ENCODE results near the gene TNFSF11. TPM values are rescaled to one million over a fixed set of nuclear protein-coding genes. Genes with fewer than 3 reads are reported as not detected.

TNFSF11 gene
- total RNA-seq, 1 donor from 2014 or later = not detected

DNA sequence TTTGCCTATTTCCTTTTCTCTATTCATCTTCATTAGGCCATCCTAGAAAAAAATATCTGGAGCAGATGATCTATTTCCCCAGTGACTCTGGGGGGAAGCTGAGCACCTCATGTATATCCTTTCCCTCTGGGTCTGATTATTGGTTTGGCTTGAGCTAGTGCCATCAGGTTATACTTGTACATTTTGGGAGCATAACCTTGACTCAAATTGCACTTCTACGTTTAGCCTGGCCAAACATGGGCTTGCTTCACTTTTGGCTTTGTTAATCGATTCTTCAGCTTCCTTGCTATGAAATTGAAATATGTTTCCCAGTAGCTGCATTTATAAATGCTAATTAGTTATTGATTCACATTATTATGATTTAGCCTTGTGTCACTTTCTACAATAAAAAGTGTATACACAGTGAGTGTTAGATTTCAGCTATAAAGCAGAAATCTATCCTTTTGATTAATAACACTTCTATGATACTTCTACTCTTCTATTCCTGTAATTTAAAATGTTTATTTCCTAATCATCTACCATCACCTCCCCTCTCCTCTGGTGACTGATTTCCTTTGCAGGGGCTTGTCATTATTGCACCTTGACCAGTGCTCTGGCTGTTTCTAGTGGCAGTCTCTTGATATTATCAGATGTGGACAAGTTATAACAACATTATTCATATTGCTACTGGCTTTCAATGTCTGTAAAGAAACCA is 37.3 kb downstream of the TNFSF11 start:
- no peak for DNase-seq (ENCODE audit: low spot score)

DNA sequence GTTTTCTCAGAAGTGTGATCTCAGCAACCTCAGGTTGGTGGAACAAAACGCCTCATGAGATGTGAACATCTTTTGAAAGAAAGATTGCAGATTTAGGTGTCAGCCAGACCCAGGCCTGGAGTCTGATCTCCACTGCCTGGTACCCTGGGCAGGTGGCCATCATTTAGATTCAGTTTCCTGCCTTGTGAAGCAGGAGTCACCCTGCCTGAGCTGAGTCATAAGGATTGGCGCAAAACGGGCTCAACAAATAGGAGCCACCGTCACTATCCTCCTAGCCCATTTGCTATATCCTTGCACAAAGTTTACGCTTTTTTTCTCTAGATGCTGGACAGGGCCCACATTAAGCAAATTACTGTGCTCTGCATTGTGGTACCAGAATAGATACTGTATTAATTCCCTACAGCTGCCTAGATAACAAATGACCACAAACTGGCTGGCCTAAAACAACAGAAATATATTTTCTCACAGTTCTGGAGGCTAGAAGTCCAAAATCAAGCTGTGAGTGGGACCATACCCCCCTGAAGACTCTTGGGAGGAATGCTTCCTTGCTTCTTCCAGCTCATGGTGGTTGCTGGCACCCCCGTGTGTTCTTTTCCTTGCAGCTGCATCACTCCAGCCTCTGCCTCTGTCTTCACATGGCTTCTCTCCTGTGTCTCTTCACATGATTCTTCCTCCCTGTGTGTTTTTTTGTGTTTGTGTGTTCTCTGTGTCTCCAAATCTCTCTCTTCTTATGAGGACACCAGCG is 38.2 kb downstream of the TNFSF11 start:
- DNase-seq (ENCODE audit: low spot score) = no peak

DNA sequence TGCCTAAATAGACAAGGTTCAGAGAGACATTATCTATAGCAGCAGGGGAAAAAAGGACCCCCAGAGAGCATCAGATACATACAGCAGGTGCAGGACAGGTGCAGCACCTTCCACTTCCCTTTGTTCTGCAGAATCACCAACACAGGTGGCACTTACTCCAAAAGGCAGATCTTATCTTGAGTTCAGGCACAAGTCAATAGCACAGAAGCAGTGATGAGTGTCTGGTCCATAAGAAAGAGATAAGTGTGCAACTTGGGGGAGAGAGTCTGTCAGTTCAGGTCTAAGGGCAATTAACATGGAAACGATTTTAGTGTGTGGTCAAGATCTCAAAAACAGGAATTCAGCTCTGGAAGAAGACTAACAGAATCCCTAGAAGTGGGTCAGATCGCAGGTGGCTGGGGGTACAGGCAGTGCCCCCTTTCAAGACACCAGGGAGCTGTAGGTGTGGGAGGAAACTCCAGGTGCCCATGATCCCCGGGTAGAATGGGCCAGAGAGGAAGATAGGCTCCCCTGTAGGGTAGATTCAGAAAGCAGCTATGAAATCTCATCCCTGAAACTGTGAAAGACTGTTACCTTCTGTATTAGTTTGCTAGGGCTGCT is 40.6 kb downstream of the TNFSF11 start:
- no peak for DNase-seq (ENCODE audit: low spot score)

DNA sequence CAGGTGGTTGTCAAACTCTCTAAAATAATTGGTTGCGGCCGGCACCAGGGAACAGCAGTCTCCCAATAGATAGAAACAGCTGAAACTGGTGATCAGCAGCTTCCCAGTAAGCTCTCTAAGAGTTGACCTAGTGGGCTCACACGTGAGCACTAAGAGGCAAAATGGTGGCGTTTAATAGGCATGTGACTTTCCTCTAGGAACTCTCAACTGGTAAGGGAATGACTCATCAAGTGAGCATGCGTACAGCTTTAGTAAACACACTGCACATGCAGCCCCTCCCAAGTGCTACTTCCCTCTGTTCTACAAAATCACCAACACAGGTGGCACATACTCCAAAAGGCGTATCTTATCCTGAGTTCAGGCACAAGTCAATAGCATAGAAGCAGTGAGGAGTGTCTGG is 41.7 kb downstream of the TNFSF11 start:
- no peak for DNase-seq (ENCODE audit: low spot score)

DNA sequence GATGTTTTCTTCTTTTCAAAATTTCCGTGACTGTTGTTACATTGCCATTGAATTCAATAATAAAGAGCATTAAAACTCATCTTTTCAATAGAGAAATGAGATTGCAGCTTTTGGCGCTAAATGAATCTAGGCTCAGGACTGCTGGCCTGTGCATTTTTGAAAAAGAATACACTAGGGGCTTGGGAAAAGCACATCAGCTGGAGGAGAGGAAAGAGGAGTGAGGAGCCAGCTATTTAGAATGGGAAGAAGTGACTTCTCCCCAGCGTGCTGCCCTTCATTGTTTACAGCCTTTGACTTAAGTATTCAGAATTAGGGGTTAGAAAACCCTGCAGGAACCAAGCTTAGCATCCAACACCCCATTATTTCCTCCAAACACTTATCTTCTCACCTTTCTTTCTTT is 43.3 kb downstream of the TNFSF11 start:
- no peak for DNase-seq (ENCODE audit: low spot score)

DNA sequence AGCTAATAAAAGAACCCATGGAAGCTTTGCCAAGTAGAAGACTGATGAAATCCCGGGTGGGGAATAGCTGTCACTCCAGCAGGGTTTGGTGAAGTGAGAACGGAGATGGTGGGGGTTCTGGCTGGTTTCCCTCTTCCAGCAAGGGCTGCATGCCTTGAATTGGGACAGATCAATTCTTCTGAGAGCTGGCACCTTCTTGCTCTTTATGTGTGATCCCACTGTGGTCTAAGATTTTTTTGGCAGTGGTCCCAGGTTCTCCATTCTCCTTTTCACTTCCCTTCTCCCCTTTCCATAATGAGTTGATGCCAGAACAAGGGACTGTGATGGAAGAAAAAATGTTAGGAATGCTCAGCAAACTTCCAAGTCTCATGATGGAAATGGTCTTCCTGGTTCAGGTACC is 50.0 kb downstream of the TNFSF11 start:
- DNase-seq (ENCODE audit: low spot score) = no peak

DNA sequence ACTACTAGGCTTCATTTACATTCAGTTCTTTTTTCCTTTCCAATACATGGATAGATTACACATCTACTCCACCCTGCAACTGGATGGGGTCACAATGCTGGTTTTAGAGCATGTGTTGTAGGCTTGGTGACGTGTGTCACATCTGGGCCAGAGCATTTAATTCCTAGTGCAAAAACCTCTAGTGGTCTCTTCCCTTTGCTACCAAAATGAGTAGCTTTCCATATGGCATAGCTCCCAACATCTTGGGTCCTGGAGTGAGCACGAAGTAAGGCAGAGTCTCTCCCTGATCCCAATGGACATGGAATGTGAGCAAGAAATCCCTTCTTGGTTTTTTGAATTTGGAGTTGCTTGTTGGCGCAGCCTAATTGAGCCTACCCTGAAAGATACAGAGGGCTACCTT is 51.7 kb downstream of the TNFSF11 start:
- DNase-seq (ENCODE audit: low spot score) = no peak

DNA sequence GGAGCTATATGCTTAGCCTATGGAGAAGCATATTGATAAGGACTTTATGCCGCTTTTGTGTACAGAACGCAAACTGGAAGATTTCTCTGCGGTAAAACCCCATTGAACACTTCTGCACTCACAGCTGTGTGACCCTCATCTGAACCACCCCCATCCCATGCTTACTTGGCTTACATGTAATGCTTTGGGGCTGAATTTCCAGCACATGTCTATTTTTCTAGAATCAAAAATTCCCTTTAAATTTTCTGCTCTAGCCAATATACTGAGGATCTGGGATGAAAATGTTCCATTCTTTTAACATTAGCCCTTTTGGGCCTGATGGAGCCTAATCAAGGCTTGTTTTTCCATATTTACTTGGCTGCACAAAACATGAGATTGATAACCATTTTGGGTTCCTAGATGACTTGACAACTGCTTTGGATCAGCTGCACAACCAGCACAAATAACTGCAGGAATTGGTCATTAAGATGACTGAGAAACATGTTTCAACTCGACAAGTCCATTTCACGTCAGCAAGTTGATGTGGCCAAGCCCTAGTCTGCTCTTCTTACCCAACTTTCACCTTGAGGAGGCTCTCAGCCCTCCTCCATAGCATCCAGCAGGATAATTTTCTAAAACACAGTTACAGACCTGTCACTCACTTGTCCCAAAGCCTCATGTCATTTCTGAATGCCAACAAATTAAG is 52.4 kb downstream of the TNFSF11 start:
- no peak for DNase-seq (ENCODE audit: low spot score)

DNA sequence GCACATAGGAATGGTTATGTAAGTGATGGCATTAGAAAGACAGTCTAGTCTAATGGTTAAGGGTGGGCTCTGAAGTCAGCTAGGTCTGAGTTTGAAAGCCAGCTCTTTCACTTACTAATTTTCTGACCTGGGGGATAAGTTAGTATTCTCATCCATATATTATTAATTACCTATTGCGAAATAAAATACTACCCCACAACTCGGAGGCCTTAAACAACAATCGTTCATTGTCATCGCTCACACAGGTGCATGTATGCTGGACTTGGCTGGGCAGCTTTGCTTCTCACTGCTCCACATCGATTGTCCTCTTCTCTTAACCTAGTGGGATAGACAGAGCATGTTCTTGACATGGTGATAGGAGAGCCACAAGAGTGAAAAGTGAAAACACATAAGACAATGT is 54.7 kb downstream of the TNFSF11 start:
- DNase-seq (ENCODE audit: low spot score) = no peak

DNA sequence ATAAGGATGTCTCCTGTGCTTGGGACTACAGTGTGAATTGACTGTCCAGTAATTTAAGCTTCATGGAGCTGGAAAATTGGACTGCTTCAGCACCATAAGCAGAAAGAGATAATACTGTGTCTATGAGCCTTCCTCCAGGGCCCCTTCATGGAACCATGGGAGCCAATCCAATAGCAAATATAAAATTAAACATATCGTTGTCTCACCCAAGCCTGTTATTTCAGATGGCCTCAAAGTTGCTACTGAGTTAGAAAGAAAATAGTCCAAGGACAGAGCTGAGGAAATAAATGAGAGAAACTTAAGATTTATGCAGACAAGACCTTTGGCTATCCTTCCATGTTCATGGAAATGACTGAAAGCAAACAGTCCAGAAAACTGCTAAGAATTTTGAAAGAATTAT is 57.2 kb downstream of the TNFSF11 start:
- DNase-seq (ENCODE audit: low spot score) = no peak

DNA sequence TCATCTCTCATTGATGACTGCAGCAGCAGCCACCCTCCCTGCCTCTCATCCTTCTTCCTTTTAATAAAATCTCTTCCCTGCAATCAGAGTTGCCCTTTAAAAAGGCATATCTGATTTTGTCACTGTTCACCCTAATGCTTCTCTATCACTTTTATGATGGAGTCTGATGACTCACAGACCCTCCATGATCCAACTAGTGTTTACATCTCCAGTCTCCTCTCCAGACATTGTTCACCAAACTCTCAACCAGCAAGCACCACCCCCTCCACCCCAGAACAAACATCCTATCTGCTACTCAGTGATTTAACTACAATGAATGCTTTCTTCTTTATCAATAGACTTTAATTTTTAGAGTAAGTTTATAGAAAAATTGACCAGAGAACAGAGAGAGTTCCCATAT is 59.5 kb downstream of the TNFSF11 start:
- DNase-seq (ENCODE audit: low spot score) = no peak

DNA sequence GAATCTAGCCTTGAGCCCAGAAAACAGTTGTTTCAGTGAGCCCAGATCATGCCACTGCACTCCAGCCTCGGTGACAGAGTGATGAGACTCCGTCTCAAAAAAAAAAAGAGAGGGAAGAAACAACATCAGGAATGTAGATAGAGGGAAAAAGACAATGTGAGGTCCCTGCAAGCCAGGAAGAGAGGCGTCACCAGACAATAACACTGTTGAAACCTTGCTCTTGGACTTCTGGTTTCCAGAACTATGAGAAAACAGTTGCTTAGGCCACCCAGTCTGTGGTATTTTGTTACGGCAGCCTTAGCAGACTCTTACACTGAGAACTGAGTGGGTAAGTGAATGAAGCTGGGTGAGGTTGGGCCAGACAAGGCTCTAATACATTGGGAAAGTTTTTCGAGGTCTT is 64.1 kb downstream of the TNFSF11 start:
- no peak for DNase-seq (ENCODE audit: low spot score)

DNA sequence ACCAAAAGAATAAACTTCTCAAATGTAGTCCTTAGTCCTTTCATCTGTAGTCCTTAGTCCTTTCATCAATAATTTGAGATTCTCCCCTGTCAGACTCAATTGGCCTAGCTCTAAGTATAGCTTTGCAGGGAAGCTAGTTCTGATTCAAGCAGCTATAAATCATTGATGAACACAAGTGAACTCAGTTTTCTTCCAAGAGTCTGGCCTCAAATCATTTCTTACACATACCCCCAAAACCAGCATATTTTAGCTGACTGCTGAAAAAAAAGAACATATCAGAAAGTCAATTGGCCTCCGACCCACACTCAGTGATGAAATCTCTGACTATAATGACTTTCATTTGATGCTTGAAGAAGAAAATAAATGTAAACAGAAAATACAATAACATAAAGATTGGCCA is 64.9 kb downstream of the TNFSF11 start:
- no peak for DNase-seq (ENCODE audit: low spot score)

DNA sequence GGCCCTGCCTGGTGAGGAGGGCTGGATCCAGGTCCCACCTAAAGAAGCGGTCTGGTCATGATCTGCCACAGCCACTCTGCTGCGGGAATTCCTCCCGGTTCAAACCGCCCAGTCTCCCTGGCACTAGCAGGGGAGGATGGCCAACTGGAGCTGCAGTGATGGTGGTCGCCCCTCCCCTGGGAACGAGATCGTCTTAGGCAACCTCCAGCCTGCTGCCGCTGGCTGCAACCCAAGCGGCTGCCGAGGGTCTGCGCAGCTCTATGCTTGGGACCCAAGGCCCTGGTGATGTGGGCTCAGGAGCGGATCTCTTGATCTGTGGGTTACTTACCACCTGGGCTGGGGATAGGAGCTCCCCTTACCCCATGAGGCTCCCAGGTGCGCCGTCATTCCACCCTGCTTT is 69.1 kb downstream of the TNFSF11 start:
- no peak for DNase-seq (ENCODE audit: low spot score)

DNA sequence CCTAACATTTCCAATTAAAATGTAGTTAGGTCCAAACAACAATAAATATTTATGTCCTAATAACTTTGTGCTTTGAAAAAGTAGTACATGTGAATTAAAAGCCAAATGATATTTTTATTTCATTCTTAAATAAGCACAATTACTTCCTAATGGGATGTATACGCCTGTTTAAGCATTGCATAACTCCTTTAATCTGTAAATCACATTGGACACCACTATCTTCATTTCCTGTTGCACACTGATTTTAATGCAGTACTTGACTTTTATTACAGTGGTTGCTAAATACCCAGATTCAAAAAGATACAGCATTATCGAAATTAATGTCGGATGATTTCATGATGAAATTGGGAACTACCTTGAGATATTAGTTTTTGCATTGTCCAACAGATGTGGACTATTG is 70.9 kb downstream of the TNFSF11 start:
- DNase-seq (ENCODE audit: low spot score) = no peak

DNA sequence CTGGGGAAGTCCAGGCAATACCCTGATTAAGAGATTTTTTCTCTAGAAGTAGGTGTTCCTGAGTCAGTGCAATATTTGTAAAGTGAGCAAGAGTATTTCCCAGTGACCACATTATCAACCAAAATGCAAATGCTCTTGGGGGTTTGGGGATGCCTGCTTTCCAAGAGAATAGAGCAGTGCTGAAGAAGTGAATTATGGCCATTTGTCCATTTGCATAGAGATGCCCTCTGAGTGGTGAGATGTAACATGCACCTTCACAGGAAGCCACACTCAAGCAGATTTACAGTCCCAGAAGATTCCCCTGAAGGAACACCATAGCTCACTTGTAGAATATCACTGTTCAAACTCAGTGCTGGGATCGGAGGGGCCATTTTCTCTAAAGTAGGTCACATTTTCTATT is 71.8 kb downstream of the TNFSF11 start:
- no peak for DNase-seq (ENCODE audit: low spot score)

DNA sequence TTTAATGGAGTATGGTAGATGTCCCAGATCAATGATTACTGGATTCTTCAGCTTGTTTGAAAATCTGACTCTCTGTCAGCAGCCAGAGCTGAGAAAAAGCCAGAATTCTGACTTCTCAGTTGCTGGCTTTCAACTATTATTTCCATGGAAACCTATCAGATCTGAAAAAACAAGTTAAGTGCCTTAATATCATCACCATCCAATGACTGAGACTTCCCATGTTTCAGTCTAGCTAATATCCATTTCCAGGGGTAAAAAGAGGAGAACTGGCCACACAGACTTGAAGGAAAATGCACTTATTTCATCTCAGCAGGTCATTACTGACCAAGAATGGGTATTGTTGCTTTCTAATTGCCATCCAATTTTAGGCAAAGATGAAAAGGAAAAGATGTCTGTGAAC is 75.2 kb downstream of the TNFSF11 start:
- DNase-seq (ENCODE audit: low spot score) = no peak

DNA sequence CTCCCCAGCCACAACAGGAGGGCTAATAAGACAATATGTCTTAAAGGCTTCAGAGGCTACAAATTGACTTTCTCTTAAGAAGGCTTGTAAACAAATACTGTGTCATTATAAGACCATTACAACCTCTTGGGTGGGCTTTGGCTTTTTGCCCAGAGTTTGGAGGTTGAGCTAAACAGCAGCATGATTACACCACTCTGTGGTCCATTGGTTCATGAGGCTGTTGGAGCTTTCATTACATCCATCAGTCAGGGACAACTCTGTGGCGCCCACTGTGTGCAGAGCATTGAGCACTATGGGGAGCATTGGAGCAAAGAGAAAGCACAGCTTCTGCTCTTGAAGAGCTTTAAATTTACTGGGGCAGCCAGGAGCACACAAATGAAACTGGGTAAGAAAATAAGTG is 75.9 kb downstream of the TNFSF11 start:
- DNase-seq (ENCODE audit: low spot score) = no peak

DNA sequence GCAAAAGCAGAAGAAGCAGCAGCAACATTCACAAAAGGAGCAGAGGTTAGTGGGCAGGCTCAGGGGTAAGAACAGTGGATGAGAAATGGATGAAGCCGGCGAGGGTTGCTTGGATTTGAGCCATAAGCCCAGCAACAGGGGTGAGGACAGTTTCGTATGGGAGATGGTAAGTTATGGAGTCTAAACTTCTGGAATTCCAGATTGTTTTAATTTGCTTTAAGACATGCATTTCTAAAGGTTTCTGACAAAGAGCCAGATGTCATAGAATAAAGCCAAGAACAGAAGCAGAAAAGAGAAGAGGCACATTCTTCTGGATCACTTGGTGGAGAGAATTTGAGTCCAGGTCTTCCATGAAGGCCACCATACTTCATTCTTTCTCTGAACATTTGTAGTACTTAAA is 76.6 kb downstream of the TNFSF11 start:
- no peak for DNase-seq (ENCODE audit: low spot score)

DNA sequence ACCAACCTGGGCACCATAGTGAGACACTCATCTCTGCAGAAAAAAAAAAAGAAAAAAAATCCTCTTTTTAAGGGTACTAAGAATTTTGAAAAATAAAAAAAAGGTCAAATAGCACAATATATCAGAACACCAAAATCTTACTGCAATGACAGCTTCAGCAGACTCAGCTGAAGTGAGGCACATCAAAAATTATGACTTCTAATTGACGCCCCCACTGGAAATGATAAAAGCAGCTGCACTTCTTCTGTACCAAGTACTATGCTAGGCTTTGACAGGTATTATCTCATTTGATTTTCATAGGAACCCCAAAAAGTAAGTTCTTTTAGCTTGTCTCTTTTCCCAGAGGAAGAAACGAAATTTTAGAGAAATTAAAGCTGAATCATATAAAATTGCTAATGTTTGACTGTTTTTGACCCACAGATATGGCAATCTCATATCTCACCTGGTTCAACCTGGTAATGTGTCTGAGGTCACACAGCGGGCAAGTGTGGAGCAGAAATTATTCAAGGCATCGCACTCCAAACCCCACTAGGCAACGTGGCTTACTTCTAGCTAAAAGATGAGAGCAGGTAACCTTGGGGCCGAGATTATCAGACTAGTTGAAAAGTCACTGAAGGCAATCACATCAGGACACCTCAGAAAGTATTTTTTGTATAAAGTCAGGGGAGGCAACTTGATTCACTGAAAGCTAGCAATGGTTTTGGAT is 78.1 kb downstream of the TNFSF11 start:
- no peak for DNase-seq (ENCODE audit: low spot score)

DNA sequence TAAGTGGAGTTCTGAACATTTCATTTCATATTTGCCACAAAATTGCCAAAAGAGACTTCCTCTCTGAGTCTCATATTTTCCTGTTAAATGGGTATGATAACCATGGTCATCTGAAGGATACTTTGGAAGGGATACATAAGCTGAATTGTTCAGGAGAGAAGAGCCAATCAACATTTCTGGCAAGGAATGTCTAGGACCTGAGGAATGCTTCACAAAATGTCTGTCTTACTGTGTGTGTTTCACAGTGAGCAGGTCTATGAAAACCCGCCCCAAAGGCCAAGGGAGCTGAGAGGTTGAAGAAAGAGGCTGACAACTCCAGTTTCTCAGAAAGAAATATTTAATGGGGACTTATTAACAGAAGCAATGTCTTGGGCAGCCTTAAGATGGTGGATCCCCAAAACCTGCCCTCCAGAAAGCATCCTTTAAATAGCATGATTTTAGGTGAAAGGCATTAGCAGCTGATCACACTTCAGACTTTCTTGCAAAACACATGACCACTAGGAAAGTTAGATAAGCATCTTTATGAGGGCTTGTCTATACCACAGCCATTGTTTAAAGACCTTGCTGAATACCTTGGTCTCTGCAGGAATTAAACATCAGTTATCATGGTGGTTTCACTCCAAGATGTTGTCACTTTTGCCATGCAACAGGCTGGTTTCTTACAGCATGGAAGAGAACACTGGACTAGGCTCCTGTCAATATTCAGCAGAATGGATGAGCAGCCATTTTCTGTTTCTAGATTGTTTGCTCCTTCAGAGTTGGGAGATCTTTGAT is 78.9 kb downstream of the TNFSF11 start:
- DNase-seq (ENCODE audit: low spot score) = no peak
